HEK293T (cell line): ENCODE results near the gene CEND1.

Experiments used
- CTCF ChIA-PET: fragments of 350-600 bp; formaldehyde crosslinking; extraction: SDS; loops from one replicate; lab custom pipeline; 2021; ENCODE audit warnings: antibody characterized with exemption, inconsistent platforms; lab: Yijun Ruan, JAX
- POLR2A ChIA-PET: fragments of 350-600 bp; formaldehyde crosslinking; extraction: SDS; loops from one replicate; lab custom pipeline; 2020; ENCODE audit warnings: antibody characterized with exemption, inconsistent platforms; lab: Yijun Ruan, JAX
- DNase-seq: peaks from one replicate; pipeline ENCODE4 v3.0.0; 2012; ENCODE audit warnings: mixed read lengths; ENCODE audit errors: extremely low spot score
- ARNT ChIP-seq: fragments of 450-650 bp; IDR thresholded peaks from 2 replicates; pipeline ENCODE4 v1.6.1; 2017; ENCODE audit warnings: mild to moderate bottlenecking
- BHLHE40 ChIP-seq: fragments of 450-650 bp; IDR thresholded peaks from 2 replicates; pipeline ENCODE4 v1.6.1; 2016; ENCODE audit warnings: mild to moderate bottlenecking, moderate library complexity, borderline replicate concordance
- CTBP1 ChIP-seq: fragments of 450-650 bp; IDR thresholded peaks from 2 replicates; pipeline ENCODE4 v1.6.1; 2016; ENCODE audit warnings: borderline replicate concordance
- ELF4 ChIP-seq: fragments of 450-650 bp; IDR thresholded peaks from 2 replicates; pipeline ENCODE4 v1.6.1; 2017; ENCODE audit warnings: antibody characterized with exemption
- FOXA1 ChIP-seq: fragments of 450-650 bp; IDR thresholded peaks from 2 replicates; pipeline ENCODE4 v1.6.1; 2016; ENCODE audit warnings: mild to moderate bottlenecking
- FOXK2 ChIP-seq: fragments of 450-650 bp; IDR thresholded peaks from 2 replicates; pipeline ENCODE4 v1.6.1; 2016; ENCODE audit warnings: mild to moderate bottlenecking
- FOXM1 ChIP-seq: fragments of 450-650 bp; IDR thresholded peaks from 2 replicates; pipeline ENCODE4 v1.6.1; 2017; ENCODE audit warnings: mild to moderate bottlenecking, borderline replicate concordance
- HDGF ChIP-seq: fragments of 450-650 bp; IDR thresholded peaks from 2 replicates; pipeline ENCODE4 v1.6.1; 2017; ENCODE audit warnings: antibody characterized with exemption, borderline replicate concordance
- L3MBTL2 ChIP-seq: fragments of 450-650 bp; conservative IDR thresholded peaks from 2 replicates; pipeline ENCODE4 v1.6.1; 2016; ENCODE audit warnings: mild to moderate bottlenecking
- LEF1 ChIP-seq: fragments of 450-650 bp; IDR thresholded peaks from 2 replicates; pipeline ENCODE4 v1.6.1; 2017; ENCODE audit warnings: mild to moderate bottlenecking, borderline replicate concordance
- NFRKB ChIP-seq: fragments of 450-650 bp; IDR thresholded peaks from 2 replicates; pipeline ENCODE4 v1.6.1; 2016; ENCODE audit warnings: mild to moderate bottlenecking, moderate library complexity
- PKNOX1 ChIP-seq: fragments of 450-650 bp; IDR thresholded peaks from 2 replicates; pipeline ENCODE4 v1.6.1; 2016
- SP1 ChIP-seq: fragments of 450-650 bp; IDR thresholded peaks from 2 replicates; pipeline ENCODE4 v1.6.1; 2017
- SUZ12 ChIP-seq: fragments of 450-650 bp; IDR thresholded peaks from 2 replicates; pipeline ENCODE4 v1.6.1; 2016; ENCODE audit warnings: mild to moderate bottlenecking
- TARDBP ChIP-seq: fragments of 450-650 bp; IDR thresholded peaks from 2 replicates; pipeline ENCODE4 v1.6.1; 2016
- ZNF384 ChIP-seq: fragments of 450-650 bp; IDR thresholded peaks from 2 replicates; pipeline ENCODE4 v1.6.1; 2016

The CEND1 gene

DNA sequence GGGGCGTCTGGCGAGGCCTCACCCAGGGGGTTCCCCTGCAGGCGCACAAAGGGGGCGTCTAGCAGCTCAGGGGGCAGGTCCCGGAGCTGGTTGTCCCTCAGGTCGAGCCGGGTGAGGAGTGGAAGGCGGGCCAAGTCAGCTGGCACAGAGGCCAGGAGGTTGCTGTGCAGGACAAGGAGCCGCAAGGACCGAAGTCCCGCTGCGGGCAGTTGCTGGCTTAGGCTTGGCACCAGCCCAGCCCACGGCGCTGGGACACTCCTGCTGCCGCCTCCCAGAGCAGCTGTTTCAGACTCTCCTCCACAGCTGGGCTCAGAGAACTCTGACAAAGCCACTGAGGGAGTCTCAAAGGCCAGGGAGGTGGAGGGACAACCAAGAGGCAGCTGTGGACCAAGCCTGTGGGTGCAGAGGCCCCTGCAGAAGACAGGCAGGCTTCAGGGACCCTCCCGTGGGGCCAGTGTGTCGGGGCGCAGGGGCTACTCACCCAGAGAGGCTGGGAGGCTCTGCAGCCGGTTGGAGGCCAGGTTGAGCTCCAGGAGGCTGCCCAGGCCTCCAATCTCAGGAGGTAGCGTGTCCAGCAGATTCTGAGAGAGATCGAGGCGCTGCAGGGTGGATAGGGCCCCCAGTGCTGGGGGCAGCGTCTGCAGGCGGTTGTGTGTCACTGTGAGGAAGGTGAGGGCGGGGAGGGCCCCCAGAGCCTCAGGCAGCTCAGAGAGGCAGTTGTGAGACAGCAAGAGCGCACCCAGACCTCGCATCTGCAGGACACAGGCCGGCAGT lies 13.0 kb upstream of the CEND1 start:
- DNase-seq: no peak
- ChIA-PET CTCF (no interaction called here), POLR2A (interaction anchor here (0.9 to 2.7 kb wide), 3 partner anchors 9 to 55 kb away, joined by 3 to 14 read pairs (median 3); partner anchors contain the start of gene TALDO1)
- TF ChIP-seq FOXM1 (no peak), ARNT (no peak), SP1 (no peak), HDGF (no peak), FOXK2 (no peak), TARDBP (no peak), CTBP1 (no peak), SUZ12 (no peak), PKNOX1 (no peak), LEF1 (no peak), L3MBTL2 (no peak), ELF4 (no peak), ZNF384 (no peak), NFRKB (no peak), BHLHE40 (no peak), FOXA1 (no peak)

DNA sequence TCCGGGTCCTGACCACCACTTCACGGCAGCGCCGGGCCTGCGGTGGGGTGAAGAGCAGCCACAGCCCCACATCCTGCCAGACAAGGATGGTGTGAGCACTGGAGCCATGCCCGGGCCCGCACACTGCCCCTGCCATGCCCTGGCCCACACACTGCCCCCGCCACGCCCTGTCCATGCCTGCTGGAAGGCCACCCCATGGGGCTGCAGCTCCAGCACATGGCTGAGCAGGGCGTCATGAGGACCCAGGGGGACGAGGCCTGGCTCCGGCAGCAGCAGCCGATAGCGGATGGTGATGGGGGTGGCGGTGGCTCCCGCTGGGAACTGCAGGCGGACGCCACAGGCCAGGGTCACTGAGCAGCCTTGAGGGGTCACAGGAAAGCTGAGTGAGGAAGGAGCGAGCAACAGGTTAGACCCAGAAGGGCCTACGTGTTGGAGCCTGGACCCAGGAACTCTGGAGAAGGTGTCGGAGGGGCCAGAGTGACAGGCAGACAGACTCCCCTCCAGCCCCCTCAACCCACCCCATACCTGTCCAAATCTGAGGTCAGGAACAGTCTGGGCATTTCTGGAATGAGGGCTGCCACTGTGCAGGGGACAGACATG lies 12.2 kb upstream of the CEND1 start:
- ChIA-PET POLR2A (interaction anchor here (1.2 kb wide), 1 partner anchor 55 kb away, joined by 3 read pairs; the partner anchor contains the start of gene TALDO1), CTCF (no interaction called here)
- no peak for DNase-seq
- TF ChIP-seq ELF4 (no peak), ZNF384 (no peak)

DNA sequence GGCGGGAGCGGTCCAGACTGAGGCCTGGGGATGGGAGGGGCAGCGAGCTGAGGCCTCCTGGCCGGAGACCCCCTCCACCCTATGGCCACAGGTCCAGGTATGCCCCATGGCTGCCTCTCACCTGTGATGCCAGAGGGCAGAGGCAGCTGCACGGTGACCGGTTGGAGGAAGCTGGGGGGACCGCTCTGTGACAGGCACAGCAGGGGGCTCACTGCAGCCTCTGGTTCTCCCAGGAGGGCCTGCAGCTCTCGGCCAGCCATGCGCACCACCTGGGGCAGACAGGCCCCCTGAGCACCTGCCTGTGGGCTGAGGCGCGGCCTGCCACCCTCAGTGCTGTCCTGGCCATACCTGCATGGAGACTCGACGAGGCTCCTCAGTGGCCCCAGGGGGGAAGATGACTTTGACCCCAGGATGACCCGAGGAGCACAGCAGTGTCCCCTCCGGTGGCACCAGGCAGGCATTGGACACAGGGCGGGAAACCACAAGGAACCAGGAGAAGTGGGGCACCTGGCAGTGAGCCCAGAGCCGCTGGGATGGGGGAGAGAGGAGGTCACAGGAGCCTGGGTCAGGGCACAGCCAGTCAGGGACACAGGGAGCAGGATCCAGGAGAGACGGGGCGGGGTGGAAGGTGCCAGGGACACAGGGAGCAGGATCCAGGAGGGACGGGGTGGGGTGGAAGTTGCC lies 11.3 kb upstream of the CEND1 start:
- DNase-seq: no peak
- POLR2A ChIA-PET: no interaction called here
- TF ChIP-seq FOXM1 (no peak), NFRKB (no peak), FOXK2 (no peak), CTBP1 (no peak), FOXA1 (no peak)
- CTCF ChIA-PET: no interaction called here

DNA sequence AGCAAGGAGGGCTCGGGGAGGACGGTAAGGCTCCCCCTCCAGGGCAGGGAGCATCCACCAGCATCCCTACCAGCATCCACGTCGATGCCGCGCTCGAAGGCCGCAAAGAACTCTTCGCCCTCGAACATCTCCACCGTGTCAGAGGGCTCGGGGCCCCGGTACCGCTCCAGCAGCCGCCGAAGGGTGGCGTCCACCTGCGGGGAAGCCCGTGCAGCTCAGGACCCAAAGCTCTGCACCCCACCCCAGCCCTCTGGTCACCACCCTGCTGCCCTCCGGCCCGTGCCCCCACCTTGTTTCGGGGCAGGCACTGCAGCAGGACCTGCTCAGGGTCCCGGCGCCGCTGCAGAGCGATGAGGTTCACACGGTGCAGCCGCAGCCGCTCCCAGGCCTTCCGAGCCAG lies 10.6 kb upstream of the CEND1 start:
- ChIA-PET CTCF (no interaction called here), POLR2A (no interaction called here)
- no peak for DNase-seq
- TF ChIP-seq TARDBP (no peak), SUZ12 (no peak), ARNT (no peak), L3MBTL2 (no peak), FOXK2 (no peak), SP1 (no peak), LEF1 (no peak), CTBP1 (no peak), PKNOX1 (no peak), HDGF (no peak), FOXM1 (no peak), NFRKB (no peak), ELF4 (no peak), FOXA1 (no peak), BHLHE40 (no peak), ZNF384 (no peak)

DNA sequence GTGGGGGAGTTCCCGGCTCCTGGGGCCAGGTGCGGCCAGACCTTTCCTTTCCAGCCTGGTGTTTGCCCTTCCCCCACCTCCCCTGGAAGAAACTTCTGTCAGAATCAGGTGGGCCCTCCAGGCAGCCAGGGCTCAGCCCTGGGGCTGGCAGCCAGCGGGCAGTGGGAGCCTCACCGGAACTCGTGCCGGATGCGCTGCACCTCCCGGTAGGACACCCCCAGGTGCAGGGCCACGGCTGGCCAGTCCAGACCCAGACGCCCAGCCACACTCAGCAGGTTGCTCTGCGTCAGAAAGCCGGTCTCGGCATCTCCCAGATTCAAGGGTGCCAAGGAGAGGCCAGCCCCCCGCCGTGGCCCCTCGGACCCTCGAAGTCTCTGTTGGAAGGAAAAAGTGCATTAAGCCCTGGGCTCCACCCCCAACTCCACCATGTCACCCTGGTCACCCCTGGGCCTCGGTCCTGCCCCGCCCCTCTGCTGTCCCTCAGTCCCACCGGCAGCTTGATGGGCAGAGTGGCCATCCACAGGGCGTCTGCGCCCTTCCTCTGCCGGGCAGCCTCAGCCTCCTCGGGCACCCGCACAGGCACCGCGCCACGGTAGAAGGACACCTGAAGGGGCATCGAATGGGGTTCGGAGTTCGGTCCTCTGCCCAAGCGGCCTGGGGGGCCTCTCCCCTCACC lies 9.9 kb upstream of the CEND1 start:
- TF ChIP-seq LEF1 (no peak), PKNOX1 (no peak), ZNF384 (no peak), L3MBTL2 (no peak), FOXA1 (no peak), CTBP1 (no peak), NFRKB (no peak), BHLHE40 (no peak), FOXK2 (no peak), SUZ12 (no peak), ELF4 (no peak), TARDBP (no peak), SP1 (no peak), FOXM1 (no peak)
- ChIA-PET CTCF (no interaction called here), POLR2A (no interaction called here)
- no peak for DNase-seq
